HCEC 1CT (cell line): ENCODE measurements around the gene TNNT2.

Experiments used
- DNase-seq: peaks from one replicate; pipeline ENCODE4 v3.0.0-alpha.2; 2017

Gene TNNT2

DNA sequence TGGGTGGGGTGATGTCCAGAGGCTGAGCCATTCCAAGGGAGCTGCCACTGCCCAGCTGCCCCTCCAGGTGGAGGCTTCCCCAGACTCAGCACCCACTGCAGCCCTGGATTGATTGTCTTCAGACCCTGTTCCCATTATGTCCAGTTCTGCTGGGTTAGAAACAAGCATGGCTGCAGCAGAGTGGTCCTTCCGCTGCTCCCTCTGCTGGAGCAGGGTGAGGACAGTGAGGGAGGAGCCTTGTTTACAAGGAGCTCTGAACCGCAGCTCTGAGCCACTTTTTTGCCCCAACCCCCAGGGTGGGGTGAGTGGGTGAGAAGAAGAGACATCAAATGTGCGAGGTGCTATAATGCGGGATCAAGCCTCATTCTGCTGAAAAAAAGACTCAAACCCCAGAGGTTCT, 2.3 kb downstream of the TNNT2 start:
- DNase-seq, result no peak

DNA sequence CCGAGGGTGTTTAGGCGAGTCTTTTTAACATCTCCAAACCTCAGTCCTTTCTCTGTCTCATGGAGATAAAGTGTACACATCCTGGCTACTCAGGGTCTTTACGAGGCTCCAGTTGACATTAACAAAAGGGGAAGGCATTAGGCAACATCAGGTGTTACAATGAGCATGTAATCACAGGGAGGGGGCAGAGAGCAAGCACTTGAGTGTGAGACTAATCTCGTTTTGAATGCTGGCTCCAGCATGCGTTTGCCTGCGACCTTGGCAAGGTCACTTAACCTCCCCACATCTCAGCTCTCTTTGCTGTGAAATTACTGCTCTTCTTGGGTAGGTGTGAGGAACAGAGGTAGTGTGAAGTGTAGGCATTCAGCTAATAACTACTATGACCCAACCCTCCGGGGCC, 3.1 kb downstream of the TNNT2 start:
- DNase-seq, result no peak

DNA sequence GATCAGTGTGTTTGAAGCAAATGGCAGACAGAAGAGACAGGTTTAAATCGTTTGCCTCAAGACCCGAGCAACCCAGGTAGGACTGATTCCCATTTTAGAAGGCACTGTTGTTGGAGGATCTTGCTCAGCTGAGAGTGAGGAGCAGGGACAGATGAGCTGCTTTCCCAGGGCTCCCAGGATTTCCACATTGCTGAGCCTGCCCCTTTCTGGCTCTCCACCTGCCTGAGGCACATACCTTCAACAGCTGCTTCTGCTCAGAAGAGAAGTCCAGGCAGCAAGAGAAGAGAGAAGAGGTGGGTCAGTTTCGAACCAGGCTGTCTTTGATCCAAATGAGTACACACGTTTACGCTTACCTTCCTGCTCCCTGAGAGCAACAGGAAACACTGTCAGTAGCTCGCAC, 5.7 kb downstream of the TNNT2 start:
- DNase-seq, result no peak

DNA sequence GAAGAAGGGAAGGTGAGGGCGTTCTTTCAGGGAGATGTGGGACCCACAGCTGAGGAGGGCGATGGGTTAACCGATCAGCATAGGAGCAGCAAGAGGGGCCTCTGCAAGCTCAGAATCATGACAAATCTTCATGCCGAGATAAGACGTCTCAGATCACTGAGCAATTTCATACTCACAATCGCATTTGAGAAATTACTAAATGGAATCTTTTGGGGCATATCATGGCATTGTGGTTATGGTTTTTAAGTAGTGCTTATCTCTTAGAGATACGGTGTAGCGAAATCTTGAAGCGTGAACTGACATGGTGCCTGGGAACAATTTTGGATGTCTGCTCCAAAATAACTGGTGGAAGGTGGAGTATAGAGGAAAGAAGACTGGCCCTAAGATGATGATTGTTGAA, 6.2 kb downstream of the TNNT2 start:
- no peak for DNase-seq

DNA sequence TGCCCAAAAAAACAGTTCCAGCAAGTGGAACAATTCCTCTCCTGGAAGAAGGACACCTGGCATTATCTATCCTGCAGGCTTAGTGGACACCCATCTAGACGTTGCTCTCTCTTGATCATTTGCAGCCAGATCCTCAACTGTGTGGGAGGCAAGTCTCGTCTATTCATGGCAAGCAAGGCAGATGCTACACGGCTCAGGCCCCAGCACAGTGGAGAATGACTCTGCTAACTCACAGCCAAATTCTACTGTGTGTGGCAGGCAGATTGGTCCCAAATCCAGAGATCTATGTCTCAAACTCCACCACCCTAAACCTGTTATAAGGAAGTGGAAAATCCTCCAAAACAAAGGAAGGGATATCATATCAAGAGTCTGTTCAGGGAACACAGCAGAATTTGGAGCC, 7.0 kb downstream of the TNNT2 start:
- DNase-seq, result no peak

DNA sequence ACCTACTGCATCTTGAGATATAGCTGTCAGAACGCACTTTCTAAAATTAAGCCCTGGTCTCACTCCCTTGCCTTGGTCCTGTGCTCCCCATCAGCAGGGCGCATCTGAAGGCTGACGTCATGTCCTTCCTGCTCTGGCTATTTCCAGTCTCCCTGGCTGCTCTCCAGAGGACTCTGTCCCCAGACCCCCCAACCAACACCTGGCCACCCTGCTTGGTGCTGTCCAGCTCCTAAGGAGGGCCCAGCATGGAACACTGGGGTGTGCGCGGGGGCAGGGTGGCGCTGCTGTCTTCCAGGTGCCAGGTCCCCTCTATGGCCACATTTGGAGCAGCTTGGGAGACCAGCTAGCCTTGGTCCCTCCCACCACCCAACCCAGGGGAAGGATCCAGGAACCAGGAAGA, 8.3 kb downstream of the TNNT2 start:
- no peak for DNase-seq

DNA sequence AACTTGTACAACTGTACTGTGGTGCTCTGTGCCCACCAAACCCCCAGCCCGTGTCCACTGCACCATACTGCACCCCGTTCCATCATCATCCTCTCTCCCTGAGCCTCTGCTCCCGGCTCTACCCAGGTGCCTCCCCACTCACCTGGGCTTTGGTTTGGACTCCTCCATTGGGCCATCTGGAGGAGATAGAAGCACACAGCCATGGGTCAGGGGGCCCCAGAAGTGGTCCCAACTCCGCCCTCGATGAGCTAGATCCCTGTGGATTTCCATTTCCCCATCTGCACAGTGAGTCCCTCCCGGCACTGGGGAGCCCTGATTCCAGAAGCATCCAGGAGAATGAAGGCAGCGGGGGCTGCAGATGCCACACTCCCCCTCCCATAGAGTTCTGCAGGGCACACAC, 10.8 kb downstream of the TNNT2 start:
- no peak for DNase-seq

DNA sequence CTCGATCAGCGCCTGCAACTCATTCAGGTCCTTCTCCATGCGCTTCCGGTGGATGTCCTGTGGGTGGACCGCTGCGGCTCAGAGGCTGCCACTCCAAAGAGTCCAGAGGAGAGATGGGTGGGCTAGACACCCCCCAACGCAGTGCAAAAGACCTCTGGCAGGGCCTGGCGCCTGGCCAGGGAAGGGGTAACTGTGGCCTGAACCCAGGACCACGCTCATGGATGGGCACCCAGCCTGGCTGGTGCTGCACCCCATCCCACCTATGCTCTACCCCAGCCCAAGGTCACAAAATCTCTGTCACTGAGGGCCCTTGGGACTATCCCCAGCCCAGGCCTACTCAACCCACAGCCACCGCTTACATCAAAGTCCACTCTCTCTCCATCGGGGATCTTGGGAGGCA, 12.2 kb downstream of the TNNT2 start:
- DNase-seq, result no peak

DNA sequence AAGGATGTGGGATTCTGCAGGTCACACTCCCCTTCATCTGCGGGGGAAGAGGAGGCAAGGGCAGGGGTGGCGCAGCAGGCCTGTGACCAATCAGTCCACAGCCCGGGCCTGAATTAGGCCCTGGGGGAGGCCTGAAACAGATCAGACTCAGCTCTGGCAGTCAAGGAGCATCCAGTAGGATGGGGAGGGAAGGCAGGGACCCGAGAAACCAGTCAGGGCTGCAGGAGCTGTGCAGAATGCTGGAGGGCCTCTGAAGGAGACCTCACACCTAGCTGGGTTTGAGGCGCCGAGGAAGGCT, 12.7 kb downstream of the TNNT2 start:
- DNase-seq, result no peak

DNA sequence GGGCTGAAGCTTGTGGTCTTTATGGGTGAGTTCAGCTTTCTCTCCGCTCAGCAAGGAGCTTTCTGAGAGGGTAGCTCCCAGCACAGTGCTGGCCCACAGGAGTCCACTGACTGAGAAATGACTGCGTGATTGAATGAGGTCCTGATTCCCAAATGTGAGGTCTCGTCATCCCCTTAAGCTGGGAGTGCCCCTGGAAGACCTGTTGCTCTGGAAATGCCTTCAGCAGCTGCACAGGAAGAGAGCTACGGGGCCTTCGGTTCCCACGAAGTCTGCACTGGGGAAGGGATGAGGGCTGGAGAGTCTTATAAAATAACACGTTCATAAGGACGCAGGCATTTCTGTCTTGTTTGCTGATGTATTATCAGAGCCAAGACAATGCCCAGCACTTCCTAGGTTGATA, 14.0 kb downstream of the TNNT2 start:
- no peak for DNase-seq

DNA sequence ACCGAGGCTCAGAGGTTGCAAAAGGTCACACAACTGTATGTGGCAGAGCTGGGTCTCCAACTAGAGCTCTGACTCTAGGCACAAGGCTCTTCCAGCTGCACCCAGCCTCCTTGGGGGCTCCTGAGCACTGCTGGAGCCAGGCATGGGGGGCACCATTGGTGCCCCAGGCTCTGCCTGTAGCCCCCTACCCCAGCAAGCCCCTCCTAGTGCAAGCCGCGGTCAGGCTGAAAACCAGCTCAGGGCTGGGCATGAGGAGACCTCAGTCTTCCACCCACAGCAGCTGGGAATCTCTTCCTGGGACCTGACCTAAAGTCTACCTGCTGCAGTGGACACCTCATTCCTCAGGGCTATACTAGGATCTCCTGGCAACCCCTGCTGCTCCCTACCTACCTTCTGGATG, 14.6 kb downstream of the TNNT2 start:
- no peak for DNase-seq

DNA sequence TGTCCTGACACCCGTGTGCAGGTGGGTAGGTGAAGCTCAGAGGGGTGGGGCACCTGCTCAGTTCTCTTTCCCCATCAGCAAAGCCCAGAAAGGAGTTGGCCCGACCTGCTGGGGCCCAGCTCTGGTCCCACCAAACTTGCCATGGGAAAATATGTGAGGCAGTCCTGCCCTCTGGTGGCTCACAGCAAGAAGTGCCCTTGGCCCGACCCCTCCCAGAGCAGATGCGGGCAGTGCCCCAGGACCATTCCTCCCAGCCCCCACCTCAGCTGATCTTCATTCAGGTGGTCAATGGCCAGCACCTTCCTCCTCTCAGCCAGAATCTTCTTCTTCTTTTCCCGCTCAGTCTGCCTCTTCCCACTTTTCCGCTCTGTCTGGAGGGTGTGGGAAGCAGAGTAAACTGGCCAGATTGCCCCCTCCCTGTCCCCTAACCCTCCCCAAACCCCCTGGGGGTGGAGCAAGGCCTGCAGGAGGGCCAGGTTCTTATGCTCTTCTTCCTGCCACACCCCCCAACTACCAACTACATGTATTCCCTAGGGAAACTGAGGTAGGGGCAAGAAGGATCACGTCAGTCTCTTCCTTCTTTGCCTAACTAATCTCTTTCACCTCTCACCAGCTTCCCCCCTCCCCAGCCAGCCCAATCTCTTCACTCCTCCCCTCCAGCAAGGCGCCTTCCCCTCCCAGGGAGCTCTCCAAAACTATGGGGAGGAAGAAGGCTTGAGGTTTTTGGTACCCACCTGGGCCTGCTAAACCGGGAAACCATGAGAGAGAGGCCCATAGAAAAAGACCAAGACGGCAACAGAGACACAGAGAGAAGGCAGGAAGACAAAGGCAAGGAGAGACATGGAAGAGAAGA, 15.6 kb downstream of the TNNT2 start:
- peak; percentile 19 for DNase-seq

DNA sequence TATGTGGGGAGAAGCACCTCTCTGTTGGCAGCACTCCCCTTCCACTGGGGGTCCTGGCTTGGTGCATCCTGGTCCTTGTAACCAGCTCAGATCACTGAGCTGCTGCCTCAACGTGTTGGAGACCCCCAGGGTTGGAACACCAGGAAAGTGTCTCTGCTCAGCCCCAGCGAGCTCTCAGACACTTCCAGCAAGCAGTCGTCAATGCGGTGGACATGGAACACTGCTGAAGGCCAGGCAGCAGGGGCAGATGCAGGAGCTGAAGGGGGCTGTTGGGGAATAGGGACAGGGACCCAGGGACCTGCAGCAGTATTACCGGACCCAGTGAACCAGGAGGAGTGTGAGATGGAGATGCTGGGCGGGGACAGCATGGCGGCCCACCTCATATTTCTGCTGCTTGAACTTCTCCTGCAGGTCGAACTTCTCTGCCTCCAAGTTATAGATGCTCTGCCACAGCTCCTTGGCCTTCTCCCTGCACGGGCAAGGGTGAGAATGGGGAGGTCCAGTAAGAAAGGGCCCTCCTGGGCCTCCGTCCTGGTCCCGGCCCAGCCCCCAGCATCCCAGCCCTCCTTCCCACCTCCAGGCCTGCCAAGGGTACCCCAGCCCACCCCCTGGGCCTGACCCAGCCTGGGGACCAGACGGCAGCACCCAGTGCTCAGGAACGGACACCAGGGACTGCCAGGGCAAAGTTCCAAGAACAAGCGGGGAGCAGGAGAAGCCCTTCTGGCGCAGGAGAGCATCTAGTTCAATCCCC, 16.4 kb downstream of the TNNT2 start:
- no peak for DNase-seq

DNA sequence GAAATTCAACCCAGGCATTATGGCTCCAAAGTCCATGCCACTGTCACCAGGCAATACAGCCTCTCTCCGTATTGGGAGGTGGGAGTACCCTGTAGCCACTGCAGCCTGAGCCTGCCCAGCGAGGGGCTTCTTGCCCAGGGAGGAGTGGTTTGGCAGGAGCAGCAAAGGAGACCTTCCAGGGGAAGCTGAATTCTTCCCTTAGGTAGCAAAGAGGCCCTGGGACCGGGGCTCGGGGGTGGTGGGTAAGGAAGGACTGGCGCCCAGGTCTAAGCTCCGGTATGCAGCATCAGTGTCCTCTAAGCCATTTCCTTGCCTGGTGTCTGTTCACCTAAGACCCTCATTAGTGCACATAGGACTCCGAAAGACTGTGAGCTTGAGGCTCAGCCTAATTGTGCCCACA, 17.0 kb downstream of the TNNT2 start:
- no peak for DNase-seq

DNA sequence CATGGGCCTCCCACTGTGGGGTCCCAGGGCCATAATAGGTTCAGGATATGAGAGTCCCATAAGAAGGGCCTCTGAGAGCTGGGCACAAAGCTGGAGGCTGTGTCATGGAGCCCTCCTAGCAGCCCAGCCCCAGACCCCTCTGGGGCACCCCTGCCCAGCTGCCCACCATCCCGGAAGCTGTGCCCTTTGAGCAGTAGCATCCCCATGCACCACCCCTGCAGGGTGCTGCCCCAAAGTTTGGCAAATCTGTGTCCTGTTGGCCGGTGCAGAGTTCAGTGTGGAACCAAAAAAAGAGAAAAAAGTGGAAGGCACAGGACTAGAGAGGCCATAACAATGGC, 17.6 kb downstream of the TNNT2 start:
- DNase-seq, result no peak

DNA sequence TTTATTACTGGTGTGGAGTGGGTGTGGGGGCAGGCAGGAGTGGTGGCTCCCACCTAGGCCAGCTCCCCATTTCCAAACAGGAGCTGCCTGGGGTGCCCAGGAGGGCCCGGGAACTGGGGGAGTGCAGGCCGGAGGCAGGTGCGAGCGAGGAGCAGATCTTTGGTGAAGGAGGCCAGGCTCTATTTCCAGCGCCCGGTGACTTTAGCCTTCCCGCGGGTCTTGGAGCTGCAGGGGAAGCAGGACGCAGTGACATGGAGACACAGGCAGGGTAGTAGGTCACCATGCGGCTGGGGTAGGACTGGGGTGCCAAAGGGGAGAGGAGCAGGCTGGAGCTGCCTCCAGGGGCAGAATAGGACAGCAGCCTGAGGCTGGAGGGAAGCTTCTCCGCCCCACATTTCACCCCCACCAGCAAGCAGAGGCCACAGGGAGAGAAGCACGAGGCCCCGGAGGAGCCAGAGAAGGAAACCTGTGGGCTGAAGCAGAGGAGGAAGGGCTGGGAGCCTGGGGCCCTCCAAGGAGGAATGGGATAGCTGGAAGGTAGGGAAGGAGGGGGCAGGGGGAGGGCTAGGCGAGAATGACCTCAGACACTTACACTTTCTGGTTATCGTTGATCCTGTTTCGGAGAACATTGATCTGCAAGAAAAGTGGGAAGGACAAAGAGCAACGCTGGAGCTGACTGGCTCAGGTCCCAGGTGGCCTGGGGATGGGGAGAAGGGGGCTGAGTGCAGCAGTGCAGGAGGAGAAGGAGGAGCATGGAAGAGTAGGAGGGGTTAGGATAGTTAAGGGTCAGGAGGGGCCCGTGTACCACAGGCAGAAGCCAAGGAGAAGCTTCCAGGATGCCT, 18.2 kb downstream of the TNNT2 start:
- DNase-seq, result no peak

DNA sequence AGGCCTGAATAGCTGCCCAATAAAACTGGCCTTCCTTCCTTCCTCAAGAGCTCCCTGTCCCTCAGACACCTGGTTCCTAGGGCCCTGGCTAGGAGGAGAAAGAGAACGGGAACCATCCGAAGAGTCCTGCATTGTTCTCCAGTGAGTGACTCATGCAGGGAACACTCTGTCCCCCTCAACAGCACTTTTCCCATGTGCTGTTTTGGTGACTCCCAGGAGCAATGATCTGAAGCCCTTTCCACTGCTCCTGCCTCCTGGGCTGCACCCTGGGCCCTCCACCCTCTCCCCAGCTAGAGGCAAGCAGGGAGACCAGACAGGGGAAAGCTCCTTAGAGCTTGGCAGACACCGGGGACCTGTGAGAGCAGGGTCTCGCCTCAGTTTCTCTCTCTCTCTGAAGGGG, 18.9 kb downstream of the TNNT2 start:
- DNase-seq, result peak; percentile 39

DNA sequence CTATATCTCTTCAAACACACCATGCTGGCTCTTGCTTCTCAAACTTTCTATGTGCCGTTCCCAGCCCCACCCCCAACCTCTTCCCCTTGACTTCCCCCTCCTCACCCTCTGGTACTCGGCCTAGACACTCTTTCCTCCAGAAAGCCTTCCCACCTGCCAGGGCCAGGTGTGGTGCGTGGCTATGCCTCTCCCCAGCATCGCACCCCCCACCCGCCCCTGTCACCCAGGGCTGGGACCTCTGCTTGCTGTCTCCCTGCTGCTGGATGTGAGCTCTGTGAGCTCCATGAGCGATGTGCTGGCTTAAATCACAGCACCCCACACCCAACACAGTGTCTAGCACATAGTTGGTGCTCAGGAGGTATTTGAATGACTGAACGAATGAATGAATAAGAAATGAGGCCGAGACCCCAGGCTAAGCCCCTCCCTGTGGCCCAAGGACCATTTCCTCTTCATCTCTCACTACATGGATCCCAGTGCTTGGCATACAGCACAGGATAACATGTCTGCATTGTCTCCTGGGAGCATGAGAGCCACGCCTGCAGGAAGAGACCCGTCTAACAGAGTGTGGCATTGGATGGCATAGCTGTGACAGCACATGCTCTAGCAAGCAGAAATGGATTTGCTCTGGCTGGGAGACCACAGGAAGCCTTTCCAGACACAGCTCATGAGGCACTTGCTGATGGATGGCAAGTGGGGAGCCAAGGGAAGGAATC, 19.7 kb downstream of the TNNT2 start:
- no peak for DNase-seq

DNA sequence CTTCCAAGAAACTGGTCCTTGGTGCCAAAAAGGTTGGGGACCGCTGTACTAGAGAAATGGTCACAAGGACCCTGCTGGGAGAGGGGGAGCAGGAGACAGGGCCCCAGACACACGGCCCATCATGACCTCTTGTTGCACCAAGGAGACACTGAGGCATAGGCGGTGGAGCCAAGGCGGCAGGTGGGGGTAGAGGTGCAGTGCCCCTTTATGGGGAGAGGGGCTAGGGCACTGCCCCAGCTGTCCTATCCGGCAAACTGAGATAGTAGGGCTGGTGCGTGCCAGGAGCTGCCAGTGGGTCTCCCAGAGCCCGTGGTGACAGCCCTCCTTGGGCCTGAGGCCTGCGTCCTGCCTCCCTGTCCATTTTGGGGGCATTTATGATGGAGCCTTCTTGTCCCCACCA, 20.3 kb downstream of the TNNT2 start:
- no peak for DNase-seq

DNA sequence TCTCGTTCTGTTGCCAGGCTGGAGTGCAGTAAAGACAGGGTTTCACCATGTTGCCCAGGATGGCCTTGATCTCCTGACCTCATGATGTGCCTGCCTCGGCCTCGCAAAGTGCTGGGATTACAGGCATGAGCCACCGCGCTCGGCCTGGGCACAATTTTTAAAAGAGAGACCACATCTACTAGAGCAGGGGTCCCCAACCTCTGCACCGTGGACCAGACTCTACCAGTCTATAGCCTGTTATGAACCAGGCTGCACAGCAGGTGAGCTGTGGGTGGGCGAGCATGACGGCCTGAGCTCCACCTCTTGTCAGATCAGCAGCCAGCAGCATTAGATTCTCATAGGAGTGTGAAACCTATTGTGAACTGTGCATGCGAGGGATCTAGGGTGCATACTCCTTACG, 20.8 kb downstream of the TNNT2 start:
- DNase-seq, result no peak

DNA sequence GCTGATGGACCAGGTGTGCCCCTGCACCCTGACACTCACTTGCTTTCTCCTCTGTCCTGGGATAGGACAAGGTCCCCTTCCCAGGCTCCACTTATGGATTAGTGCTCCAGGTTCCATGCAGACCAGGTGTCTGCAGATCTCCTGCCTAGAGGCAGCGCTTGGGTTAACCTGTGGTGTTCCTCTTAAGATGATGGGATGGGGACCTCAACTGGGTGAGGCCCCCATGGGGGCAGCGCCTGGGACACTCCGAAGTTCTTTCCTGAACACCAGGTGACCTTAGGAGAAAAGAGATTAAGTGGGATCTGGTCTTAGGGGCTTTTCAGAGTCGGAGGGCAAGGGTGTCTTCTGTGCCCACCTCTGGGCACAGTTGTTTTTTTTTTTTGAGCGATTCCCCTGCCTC, 21.2 kb downstream of the TNNT2 start:
- no peak for DNase-seq

DNA sequence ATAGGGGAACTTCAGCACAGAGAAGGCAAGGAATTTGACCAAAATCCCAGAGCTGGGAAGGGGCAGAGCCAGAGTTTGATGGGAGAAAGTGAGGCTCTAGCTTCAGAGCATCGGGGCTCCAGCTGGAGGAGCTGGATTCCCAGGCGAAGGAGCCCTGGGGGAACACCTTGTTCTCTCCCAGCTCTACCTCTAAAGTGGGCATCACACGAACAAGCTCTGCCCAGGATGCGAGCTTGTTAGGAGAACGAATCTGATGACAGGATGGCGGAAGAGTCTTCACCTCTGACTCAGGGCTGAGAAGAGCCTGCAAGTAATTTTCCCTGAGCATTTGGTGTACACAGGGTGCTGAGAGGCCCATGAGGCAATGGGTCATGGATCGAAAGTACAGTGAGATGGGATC, 22.0 kb downstream of the TNNT2 start:
- no peak for DNase-seq

DNA sequence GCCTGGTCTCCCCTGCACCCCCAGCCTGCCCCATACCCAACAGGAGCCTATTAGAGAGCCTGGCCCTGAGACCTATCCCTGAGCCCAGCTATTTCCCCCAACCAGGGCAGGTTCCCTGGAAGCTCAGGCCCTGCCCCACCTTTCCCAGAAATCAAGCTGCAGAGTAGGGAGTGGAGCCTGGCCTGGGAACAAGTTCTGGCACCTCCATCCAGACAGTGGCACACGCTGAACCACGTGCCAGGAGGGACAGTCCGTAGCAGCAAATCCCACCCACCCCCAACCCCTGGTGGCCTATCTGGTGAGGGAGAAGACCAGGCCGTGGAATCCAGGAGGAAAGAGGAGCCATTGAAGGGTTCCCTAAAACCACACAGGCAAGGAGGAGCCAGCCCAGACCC, 22.6 kb downstream of the TNNT2 start:
- no peak for DNase-seq
